Hair follicle dermal papilla cell (primary cell): ENCODE data around the gene CCDC137. TPM values are rescaled to one million over a fixed set of nuclear protein-coding genes. Genes with fewer than 3 reads are reported as not detected.

ENCODE experiments used
- small RNA-seq: library from RNA; depleted of rRNA; stranded (forward); fragments of <200 nt; gene quantifications from one replicate; pipeline ENCODE3, GENCODE V24; 2012
- total RNA-seq: library from RNA; depleted of rRNA; stranded (reverse); fragments of >200 nt; gene quantifications from 2 replicates; pipeline ENCODE4 v1.2.3, GENCODE V29; 2012

Gene CCDC137, protein sequence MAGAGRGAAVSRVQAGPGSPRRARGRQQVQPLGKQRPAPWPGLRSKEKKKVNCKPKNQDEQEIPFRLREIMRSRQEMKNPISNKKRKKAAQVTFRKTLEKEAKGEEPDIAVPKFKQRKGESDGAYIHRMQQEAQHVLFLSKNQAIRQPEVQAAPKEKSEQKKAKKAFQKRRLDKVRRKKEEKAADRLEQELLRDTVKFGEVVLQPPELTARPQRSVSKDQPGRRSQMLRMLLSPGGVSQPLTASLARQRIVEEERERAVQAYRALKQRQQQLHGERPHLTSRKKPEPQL
- 4.9 and 6.8 TPM in 2 replicates for total RNA-seq

GRCh38 chr17:81666342-81667191 is at the start of gene CCDC137, which contains the start of gene OXLD1:
Gene CCDC137, plus strand, starts transcription at chr17:81666737. Its CDS starts 30 bp downstream, at chr17:81666767.
Gene OXLD1, minus strand, starts transcription at chr17:81666605. Its CDS starts 28 bp downstream, at chr17:81666577.

GRCh38 chr17:81636505-81637288 is 29.8 kb upstream of the CCDC137 start, which contains the start of the genes NPLOC4 and TSPAN10:
Gene NPLOC4, minus strand, starts transcription at chr17:81637112. Its CDS starts 182 bp downstream, at chr17:81636930.
Gene TSPAN10, plus strand, starts transcription at chr17:81637196. Its CDS starts 5,217 bp downstream, at chr17:81642413.

GRCh38 chr17:81656118-81656743 is 10.3 kb upstream of the CCDC137 start, which contains the start of gene PDE6G:
Gene PDE6G, minus strand, starts transcription at chr17:81656542. Its CDS starts 3,237 bp downstream, at chr17:81653305.

DNA sequence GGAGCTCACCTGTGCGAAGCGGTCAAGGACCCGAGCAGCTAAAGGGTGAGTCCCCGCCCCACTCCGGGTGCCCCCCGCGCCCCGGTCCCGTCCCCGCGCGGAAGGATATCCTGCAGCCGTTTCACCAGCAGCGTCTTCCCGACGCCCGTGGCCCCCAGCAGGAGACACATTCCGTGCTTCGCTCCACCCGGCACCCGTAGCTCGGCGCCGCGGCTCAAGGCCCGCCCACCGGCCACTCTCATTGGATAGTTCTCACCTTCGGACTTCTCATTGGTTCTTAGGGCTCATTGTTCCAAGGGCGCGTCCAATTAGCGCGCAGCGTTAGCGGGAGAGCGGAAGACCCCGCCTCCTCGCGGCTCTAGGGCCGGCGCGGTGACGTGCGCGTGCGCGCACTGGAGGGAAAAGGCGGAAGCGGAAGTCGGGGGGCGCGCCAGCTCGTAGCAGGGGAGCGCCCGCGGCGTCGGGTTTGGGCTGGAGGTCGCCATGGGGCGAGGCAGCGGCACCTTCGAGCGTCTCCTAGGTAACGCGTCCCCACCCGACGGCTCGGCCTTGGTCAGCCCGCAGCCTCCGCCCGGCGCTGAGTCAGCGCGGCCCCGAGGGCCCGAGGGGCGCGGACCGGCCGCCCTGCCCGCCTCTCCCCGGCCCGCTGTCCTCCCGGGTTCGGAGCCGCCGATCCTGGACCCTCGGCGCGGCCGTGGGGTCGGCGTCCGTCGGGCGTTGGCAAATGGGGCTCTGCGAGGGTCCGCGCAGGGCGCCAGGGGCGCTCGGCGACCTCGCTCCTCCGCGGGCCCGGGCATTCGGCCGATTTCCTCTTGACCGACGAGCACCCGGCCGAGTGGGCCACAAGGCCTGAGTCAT is 17.3 kb downstream of the CCDC137 start, which contains the start of the genes ARL16 and HGS:
ARL16 (minus strand) TSS at position 214 of the 858 bp plus-strand sequence; CDS start at position 170, 44 bp downstream.
HGS (plus strand) TSS at position 428 of the 858 bp plus-strand sequence; CDS start at position 484, 56 bp downstream.

GRCh38 chr17:81702934-81703746 is 36.6 kb downstream of the CCDC137 start, which contains the start of gene MRPL12:
Gene MRPL12, plus strand, starts transcription at chr17:81703367. Its CDS starts 135 bp downstream, at chr17:81703502.

DNA sequence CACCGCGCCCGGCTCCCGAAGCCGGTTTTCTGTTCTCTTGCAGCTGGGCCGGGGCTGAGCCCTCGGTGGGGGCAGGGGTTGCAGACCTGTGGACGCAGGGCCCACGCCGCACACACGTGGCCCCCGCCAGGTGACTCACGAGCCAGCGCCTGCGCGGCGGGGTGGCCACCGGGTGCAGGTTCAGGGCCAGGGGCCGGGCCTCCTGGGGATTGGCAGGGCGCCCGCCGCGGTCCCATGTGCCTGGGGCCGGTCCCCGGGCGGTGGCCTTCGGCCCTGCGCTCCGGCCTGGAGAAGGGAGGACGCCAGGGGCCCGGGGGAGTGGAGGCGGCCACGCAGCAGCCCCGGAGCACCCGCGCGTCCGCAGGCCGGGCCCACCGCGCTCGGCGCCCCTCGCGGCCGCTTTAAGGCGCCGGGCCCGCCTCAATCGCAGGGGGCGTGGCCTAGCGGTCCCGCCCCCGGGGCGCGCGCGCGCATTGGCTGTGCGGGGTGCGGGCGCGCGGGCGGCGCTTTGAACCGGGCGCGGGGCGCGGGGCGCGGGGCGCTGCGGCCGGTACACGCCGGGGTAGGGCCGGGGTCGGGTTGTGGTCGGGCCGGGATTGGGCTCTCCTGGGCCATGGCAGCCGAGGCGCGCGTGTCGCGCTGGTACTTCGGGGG is 45.4 kb downstream of the CCDC137 start, which contains the start of gene SLC25A10:
SLC25A10 (plus strand) TSS at position 471 of the 654 bp plus-strand sequence; CDS start at position 614, 143 bp downstream.

Small RNA genes lying within 50 kb of the gene (small RNA-seq; reads per million reads assigned to genes)
- 2.1 reads per million, percentile 48 among the genes with 10 or more reads in this experiment for gene MIR6786

Other genes starting within 250 kb of the CCDC137 start
- gene ACTG1, start 153.9 kb upstream of the CCDC137 start, total RNA-seq: 20,946 and 30,159 TPM in 2 replicates
- gene FSCN2, start 138.4 kb upstream of the CCDC137 start, total RNA-seq: 8.9 and 10.0 TPM in 2 replicates
- 37.2 and 45.6 TPM in 2 replicates for gene FAAP100, start 114.4 kb upstream of the CCDC137 start, total RNA-seq
- 80.4 and 97.5 TPM in 2 replicates for gene NPLOC4, start 29.6 kb upstream of the CCDC137 start, total RNA-seq
- 1.9 TPM in 2 replicates for gene TSPAN10, start 29.5 kb upstream of the CCDC137 start, total RNA-seq
- gene PDE6G, start 10.2 kb upstream of the CCDC137 start, total RNA-seq: not detected in 2 replicates
- gene OXLD1, start 132 bp upstream of the CCDC137 start, total RNA-seq: 19.8 and 25.6 TPM in 2 replicates
- gene ARL16, start 17.1 kb downstream of the CCDC137 start, total RNA-seq: 28.9 and 35.6 TPM in 2 replicates
- 107 and 114 TPM in 2 replicates for gene HGS, start 17.3 kb downstream of the CCDC137 start, total RNA-seq
- gene MRPL12, start 36.6 kb downstream of the CCDC137 start, total RNA-seq: 10.1 and 12.3 TPM in 2 replicates
- gene SLC25A10, start 45.5 kb downstream of the CCDC137 start, total RNA-seq: 5.6 and 9.4 TPM in 2 replicates
- not detected in 2 replicates for gene GCGR, start 137.4 kb downstream of the CCDC137 start, total RNA-seq
- gene MCRIP1, start 166.6 kb downstream of the CCDC137 start, total RNA-seq: 88.6 and 90.3 TPM in 2 replicates
- gene PPP1R27, start 168.3 kb downstream of the CCDC137 start, total RNA-seq: not detected in 2 replicates
- 1,150 and 1,536 TPM in 2 replicates for gene P4HB, start 193.8 kb downstream of the CCDC137 start, total RNA-seq
- gene ARHGDIA, start 204.6 kb downstream of the CCDC137 start, total RNA-seq: 181 and 187 TPM in 2 replicates
- gene ALYREF, start 224.8 kb downstream of the CCDC137 start, total RNA-seq: 54.5 and 57.2 TPM in 2 replicates
- gene ANAPC11, start 225.0 kb downstream of the CCDC137 start, total RNA-seq: 67.8 and 93.4 TPM in 2 replicates
- 0.49 and 1.3 TPM in 2 replicates for gene NPB, start 235.5 kb downstream of the CCDC137 start, total RNA-seq
- gene PCYT2, start 244.7 kb downstream of the CCDC137 start, total RNA-seq: 75.6 and 91.4 TPM in 2 replicates